Right lobe of liver (tissue), 4 donors: ENCODE results near the gene EIF3F.

ENCODE experiments used
- POLR2A ChIP-seq: fragments of 450-650 bp; IDR thresholded peaks from one replicate; pipeline ENCODE4 v1.6.1; 2017; ENCODE audit warnings: antibody characterized with exemption, mild to moderate bottlenecking
- TF ChIP-seq, protein P1 (sequence below), 4 donors: fragments of 200-600 bp in 3 of 4; fragments of 450-650 bp in 1 of 4; IDR thresholded peaks; one replicate each; pipeline versions ENCODE4 v1.5.1 to v1.8.0; 2016 to 2022; ENCODE audit warnings: antibody characterized with exemption in 4 of 4, mild to moderate bottlenecking in 2 of 4
- donor health status: DM: no; HTN: no; CAD: no.
- donor health status: DM: no; HTN: no; CAD: no.
- donor health status: DM: no; HTN: yes; CAD: no.

DNA sequence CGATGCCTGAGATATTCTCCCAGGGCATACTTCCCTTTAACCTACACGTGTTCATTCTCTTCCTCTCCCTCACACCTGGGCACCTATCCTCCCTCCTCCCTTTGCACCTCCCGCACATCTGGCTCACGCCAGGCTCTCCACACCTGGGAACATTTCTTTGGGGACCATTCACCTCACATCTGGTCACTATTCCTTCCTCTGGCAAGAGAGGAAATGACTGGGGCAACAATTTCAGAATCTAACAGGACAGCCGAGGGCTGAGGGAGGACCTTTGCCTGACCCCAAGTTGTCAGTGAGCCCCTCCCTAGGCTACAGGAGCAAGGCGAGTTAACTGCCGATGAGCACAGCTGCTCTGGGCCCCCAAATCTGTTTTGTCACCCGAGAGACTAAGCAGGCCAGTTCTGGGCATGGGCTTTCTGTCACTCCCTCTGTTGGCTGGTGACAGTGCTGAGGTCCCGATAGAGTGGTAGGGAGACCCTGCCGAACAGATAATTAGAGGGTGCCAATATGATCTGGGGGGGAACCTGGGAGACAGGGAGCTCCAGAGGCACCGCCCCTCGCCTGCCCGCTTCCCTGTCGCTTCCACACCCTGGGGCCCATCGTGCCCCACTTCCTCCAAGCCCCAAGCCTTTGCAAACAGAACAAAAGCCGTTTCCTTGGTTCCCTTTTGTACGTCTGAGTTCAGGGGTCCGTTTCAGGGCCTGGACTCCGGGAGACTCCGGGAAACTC is 45.6 kb downstream of the EIF3F start:
- TF ChIP-seq, protein P1, sequence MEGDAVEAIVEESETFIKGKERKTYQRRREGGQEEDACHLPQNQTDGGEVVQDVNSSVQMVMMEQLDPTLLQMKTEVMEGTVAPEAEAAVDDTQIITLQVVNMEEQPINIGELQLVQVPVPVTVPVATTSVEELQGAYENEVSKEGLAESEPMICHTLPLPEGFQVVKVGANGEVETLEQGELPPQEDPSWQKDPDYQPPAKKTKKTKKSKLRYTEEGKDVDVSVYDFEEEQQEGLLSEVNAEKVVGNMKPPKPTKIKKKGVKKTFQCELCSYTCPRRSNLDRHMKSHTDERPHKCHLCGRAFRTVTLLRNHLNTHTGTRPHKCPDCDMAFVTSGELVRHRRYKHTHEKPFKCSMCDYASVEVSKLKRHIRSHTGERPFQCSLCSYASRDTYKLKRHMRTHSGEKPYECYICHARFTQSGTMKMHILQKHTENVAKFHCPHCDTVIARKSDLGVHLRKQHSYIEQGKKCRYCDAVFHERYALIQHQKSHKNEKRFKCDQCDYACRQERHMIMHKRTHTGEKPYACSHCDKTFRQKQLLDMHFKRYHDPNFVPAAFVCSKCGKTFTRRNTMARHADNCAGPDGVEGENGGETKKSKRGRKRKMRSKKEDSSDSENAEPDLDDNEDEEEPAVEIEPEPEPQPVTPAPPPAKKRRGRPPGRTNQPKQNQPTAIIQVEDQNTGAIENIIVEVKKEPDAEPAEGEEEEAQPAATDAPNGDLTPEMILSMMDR (IDR thresholded peaks at IDR 0.05): no peak
- no peak for TF ChIP-seq POLR2A
